WI38 (cell line): ENCODE data around the gene SLC24A3.

Experiments
- H3K4me3 ChIP-seq: 2 replicates; pipeline ENCODE4 v1.5.1; 2011; ENCODE audit warnings: low read depth, mild to moderate bottlenecking, control low read depth, low read length
- TF ChIP-seq, protein P1 (sequence below): IDR thresholded peaks from 2 replicates; pipeline ENCODE4 v1.5.1; 2012; ENCODE audit warnings: low read depth, mild to moderate bottlenecking, control low read depth, low read length

Gene SLC24A3

DNA sequence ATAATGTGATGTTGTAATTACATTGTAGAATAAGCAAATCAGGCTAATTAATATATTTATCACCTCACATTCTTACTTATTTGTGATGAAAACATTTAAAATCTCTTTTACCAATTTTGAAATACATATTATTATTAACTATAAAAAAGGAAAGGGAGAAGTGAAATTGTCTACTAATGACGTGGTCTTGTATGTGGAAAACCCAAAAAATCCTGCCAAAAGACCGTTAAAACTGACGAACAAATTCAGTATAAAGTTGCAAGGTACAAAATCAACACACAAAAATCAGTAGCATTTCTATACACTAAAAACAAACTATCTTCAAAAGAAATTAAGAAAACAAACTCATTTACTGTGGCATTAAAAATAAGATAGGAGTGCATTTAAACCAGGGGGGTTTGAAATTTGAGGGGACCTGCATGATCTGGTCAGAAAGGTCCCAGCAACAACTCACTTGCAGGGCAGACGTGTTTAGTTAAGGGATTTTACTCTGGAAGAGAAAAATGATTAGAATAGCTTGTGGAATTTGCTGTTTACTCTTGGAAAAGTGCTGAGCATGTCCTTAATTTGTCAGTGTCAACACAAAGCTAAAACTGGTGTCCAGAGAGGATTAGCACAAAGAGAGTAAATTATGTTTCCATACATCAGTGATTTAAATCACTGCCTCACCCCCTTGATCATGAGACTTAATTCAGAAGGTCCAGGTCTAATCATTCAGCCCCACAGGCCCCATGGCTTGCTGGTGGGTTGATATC is 310.6 kb downstream of the SLC24A3 start:
- no peak overlapping the region for H3K4me3 ChIP-seq
- TF ChIP-seq, protein P1, sequence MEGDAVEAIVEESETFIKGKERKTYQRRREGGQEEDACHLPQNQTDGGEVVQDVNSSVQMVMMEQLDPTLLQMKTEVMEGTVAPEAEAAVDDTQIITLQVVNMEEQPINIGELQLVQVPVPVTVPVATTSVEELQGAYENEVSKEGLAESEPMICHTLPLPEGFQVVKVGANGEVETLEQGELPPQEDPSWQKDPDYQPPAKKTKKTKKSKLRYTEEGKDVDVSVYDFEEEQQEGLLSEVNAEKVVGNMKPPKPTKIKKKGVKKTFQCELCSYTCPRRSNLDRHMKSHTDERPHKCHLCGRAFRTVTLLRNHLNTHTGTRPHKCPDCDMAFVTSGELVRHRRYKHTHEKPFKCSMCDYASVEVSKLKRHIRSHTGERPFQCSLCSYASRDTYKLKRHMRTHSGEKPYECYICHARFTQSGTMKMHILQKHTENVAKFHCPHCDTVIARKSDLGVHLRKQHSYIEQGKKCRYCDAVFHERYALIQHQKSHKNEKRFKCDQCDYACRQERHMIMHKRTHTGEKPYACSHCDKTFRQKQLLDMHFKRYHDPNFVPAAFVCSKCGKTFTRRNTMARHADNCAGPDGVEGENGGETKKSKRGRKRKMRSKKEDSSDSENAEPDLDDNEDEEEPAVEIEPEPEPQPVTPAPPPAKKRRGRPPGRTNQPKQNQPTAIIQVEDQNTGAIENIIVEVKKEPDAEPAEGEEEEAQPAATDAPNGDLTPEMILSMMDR, result no peak

DNA sequence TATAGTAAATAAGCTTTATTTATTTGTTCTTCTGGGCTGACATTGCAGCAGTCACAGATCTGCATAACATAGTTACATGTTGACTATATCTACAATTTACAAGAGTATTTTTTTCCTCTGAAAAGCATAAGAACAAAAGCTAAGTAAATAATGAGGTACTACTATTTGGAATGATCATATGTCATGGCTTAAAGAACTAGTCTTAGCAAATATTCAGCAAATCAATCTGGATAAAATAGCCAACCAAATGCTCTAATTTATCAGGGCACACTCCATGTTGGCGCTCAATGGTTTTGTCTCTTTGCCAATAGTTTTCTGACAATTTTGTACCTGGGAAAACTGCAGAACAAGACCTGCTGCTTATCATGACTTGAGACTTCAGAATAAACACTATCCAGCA is 312.2 kb downstream of the SLC24A3 start:
- H3K4me3 ChIP-seq, result no peak overlapping the region

DNA sequence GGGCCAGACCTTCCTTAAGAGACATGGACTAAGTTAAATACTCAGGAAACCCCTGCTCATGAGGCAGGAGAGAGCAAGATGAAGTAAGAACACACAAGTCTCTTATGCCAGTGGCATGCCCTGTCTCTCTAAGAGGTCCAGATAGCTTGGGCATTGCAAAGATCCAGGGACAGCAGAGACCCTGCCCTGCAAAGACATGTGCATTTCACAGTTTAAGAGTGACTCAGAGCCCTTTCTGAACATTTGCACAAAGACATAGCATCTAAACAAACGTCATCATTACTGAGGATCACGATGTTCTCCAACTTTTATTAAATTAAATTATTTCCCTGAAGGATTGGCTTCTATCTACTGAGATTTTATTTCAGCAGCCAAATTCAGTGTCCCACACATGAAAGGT is 315.1 kb downstream of the SLC24A3 start:
- H3K4me3 ChIP-seq, result no peak overlapping the region
- TF ChIP-seq, protein P1, result no peak

More for the DNA sequence above, 312.2 kb downstream of the SLC24A3 start:
- TF ChIP-seq, protein P1, result no peak

DNA sequence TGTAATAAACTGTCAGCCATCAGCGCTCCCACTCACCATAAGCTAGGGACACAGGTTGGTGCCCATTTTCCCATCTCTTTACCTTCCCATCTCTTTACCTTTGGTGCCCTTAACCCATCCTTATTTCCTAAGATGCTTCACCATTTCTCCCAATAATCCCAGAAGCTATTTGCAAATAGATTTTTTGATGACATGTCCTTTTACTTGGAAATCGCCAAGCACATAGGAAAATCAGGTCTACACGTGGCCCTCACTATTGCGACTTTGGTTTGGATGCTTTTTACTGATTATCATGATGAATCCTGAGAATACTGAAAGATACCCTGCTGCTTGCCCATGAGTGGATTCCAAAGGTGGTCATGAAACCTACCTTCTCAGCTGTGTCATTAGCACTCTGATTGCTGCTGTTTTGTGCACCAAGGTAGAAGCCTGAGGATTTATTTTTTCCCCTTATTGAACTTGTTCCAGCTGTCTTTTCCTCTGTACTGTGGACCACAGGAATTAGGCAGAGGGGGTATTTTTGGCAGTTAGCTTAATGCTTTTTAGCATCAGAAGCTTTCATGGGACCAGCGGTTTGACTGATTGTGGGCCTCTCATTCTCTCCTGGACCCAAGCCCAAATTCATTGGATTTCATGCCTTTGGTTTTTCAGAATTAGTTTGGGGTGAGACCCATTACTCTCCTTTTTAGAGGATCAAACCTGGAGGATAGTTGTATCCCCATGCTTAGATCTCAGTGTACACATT is 316.0 kb downstream of the SLC24A3 start:
- H3K4me3 ChIP-seq, result no peak overlapping the region
- TF ChIP-seq, protein P1, result no peak

DNA sequence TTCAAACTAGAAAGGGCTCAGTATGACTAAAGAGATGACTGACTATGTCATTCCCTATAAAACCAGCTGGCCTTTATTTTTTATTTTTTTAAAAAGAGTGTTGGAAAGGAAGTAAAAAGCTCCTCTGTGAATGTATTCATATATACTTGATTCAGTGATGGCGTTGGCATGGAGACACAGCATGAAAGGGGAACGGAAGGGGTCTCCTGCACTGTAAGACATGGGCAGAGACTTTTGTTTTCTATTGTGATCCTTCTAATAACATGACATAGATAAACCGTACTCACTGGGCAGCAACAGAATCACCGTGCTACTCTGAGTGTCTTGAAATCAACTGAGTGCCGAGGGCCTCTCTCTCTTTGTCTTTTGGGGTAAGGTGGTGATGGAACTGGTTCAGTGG is 317.6 kb downstream of the SLC24A3 start:
- TF ChIP-seq, protein P1, result no peak
- H3K4me3 ChIP-seq, result no peak overlapping the region

DNA sequence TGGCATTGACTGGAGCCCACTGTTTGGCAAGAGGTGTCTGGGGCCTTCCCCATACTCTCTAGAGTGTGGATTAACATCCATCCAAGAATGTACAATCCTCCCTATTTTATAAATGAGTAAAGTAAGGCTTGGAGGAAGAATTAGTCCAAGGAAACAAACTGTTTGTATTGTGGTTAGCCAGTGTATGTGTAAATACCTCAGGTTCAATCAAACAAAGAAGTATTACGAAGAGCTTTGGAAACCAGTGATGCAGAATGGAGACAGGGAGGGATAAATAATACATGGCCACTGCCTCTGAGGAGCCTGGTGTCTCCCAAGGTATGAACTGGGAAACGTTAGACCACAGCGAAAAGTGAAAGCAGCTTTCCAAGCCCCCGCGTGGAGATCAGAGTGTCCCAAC is 319.0 kb downstream of the SLC24A3 start:
- TF ChIP-seq, protein P1, result no peak
- no peak overlapping the region for H3K4me3 ChIP-seq

DNA sequence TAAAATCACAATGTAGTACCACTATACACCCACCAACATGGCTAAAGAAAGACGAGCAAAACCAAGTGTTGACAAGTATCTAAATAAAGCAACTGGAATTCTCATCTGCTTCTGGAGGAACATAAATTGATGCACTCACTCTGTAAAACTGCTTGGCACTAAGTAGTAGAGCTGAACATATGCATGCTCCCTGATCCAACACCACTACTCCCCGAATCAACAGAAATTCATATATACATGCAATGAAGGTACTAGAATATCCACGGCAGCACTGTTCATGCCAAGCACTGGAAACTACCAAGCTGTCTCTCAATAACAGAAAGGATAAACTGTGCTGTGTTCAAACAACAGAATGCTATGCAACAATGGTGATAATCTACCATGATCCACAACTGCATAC is 326.1 kb downstream of the SLC24A3 start:
- TF ChIP-seq, protein P1, result no peak
- no peak overlapping the region for H3K4me3 ChIP-seq
